Thyroid gland (tissue), 4 donors: ENCODE measurements around the gene SLC6A17.

ENCODE experiments used
- POLR2A ChIP-seq, 2 donors: fragments of 450-650 bp; IDR thresholded peaks; one replicate each; pipeline ENCODE4 v1.6.1; 2017; ENCODE audit warnings: antibody characterized with exemption in 2 of 2, mild to moderate bottlenecking in 2 of 2, moderate library complexity in 1 of 2
- TF ChIP-seq, protein P1 (sequence below), 6 experiments: fragments of 200-600 bp in 3 of 6; fragments of 450-650 bp in 3 of 6; sonication (generic) in 3 of 6; IDR thresholded peaks; one replicate each; pipeline ENCODE4 v1.5.1; 2016 to 2019; ENCODE audit warnings: antibody characterized with exemption in 6 of 6, mild to moderate bottlenecking in 2 of 6, inconsistent platforms in 1 of 6, moderate library complexity in 1 of 6

- TF ChIP-seq, protein P1, sequence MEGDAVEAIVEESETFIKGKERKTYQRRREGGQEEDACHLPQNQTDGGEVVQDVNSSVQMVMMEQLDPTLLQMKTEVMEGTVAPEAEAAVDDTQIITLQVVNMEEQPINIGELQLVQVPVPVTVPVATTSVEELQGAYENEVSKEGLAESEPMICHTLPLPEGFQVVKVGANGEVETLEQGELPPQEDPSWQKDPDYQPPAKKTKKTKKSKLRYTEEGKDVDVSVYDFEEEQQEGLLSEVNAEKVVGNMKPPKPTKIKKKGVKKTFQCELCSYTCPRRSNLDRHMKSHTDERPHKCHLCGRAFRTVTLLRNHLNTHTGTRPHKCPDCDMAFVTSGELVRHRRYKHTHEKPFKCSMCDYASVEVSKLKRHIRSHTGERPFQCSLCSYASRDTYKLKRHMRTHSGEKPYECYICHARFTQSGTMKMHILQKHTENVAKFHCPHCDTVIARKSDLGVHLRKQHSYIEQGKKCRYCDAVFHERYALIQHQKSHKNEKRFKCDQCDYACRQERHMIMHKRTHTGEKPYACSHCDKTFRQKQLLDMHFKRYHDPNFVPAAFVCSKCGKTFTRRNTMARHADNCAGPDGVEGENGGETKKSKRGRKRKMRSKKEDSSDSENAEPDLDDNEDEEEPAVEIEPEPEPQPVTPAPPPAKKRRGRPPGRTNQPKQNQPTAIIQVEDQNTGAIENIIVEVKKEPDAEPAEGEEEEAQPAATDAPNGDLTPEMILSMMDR (IDR thresholded peaks at IDR 0.05) = no peak
- TF ChIP-seq POLR2A (IDR thresholded peaks at IDR 0.05) = no peak
Observed at GRCh38 chr1:110220324-110220723, 70.0 kb downstream of the SLC6A17 start.
